ENCODE results near the gene GSTO1. TPM values are rescaled to one million over a fixed set of nuclear protein-coding genes. Genes with fewer than 3 reads are reported as not detected.

Gene GSTO1
- polyA plus RNA-seq: 10 to 100 TPM; 57.4 to 63.1 TPM

DNA sequence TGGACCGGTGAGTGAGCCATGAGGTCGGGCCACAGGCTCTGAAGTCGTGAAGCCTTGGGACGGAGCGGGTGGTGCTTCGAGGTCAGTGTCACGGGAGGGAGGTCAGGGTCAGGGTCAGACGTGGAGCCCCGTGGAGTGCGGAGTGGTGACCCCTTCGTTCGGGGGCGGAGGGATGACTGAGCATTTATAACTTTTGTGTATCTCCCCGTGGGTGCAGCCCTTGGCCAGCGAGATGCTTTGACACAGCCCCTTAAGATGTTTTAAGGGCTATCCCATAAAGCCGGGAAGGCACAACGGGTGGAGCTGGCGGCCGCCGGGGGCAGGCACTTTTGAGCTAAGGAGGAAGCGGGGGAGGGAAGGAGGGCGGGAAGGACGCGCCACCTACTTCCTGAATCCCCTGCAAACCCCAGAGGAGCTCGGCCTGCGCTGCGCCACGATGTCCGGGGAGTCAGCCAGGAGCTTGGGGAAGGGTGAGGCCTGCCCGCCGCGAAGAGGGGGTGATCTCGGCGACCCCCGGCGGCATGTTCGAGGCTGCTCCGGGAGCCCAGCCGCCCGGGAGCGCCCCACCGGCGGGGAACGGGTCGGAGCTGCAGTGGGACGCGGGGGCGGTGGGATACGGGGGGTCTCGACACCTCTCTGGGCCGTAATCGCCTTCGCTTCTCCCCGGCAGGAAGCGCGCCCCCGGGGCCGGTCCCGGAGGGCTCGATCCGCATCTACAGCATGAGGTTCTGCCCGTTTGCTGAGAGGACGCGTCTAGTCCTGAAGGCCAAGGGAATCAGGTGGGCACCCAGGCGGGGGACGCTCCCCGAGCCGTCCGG lies at the start of gene GSTO1:
GSTO1 (plus strand) TSS at position 400 of the 818 bp plus-strand sequence; CDS start at position 437, 37 bp downstream.
- Histone ChIP-seq H3K4me3 (ENCODE audit: low read depth in 1 of 2, low read length in 2 of 2) (peak within 1 kb of the TSS; percentile 81 to 92), H3K9me3 (ENCODE audit: control insufficient read depth in 2 of 2, insufficient read depth in 1 of 2, low read depth in 1 of 2, low read length in 1 of 2) (no peaks in the 10 kb centered on the region), H3K4me1 (ENCODE audit: control insufficient read depth in 2 of 2, insufficient read depth in 2 of 2, low read length in 1 of 2) (no peaks in the 10 kb centered on the region), H3K27ac (ENCODE audit: low read depth in 2 of 2, low read length in 1 of 2) (peak within 1 kb of the TSS; percentile 90 to 95), H3K27me3 (ENCODE audit: control insufficient read depth in 1 of 2, insufficient read depth in 2 of 2, low read length in 2 of 2) (no peaks in the 10 kb centered on the region), H3K36me3 (ENCODE audit: control insufficient read depth in 2 of 2, insufficient read depth in 2 of 2, low read length in 1 of 2) (peaks cover 0 to 3% of the 10 kb centered on the region in 2 donors)
- 1% methylated on average over 40 to 69 of the region's 69 CpGs for WGBS, 2 donors

DNA sequence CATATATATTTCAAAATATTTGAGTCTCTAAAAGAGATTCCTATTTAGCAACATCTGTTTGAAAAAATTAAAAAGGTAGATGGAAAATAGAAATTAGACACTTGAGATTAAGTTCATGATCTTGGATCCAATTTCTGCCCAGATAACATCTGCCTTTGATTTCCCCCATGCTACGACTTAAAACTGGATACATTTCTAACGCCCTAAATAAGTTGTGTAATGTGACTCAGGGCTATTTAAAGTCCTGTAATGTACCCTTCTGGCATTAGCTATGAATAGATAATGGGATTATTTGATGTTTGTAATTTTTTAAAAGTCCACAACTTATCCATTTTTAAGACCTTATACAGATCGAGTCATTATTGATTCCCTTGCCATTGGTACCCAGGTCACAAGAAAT lies 46.0 kb upstream of the GSTO1 start:
- no peaks in the 10 kb centered on the region for H3K36me3 ChIP-seq (ENCODE audit: control insufficient read depth in 2 of 2, insufficient read depth in 2 of 2, low read length in 1 of 2)
- no peaks in the 10 kb centered on the region for H3K27me3 ChIP-seq (ENCODE audit: control insufficient read depth in 1 of 2, insufficient read depth in 2 of 2, low read length in 2 of 2)
- 57 to 67% methylated on average over 3 of the region's 3 CpGs for WGBS, 2 donors
- no peaks in the 10 kb centered on the region for H3K4me1 ChIP-seq (ENCODE audit: control insufficient read depth in 2 of 2, insufficient read depth in 2 of 2, low read length in 1 of 2)
- H3K4me3 ChIP-seq (ENCODE audit: low read depth in 1 of 2, low read length in 2 of 2): no peak overlapping the region
- H3K27ac ChIP-seq (ENCODE audit: low read depth in 2 of 2, low read length in 1 of 2): no peak overlapping the region
- no peaks in the 10 kb centered on the region for H3K9me3 ChIP-seq (ENCODE audit: control insufficient read depth in 2 of 2, insufficient read depth in 1 of 2, low read depth in 1 of 2, low read length in 1 of 2)

GRCh38 chr10:104209575-104210198 lies 45.0 kb upstream of the GSTO1 start:
- WGBS, 2 donors: 38 to 50% methylated on average over 2 of the region's 2 CpGs
- Histone ChIP-seq H3K27ac (ENCODE audit: low read depth in 2 of 2, low read length in 1 of 2) (no peak overlapping the region), H3K4me1 (ENCODE audit: control insufficient read depth in 2 of 2, insufficient read depth in 2 of 2, low read length in 1 of 2) (no peaks in the 10 kb centered on the region), H3K4me3 (ENCODE audit: low read depth in 1 of 2, low read length in 2 of 2) (no peak overlapping the region), H3K27me3 (ENCODE audit: control insufficient read depth in 1 of 2, insufficient read depth in 2 of 2, low read length in 2 of 2) (no peaks in the 10 kb centered on the region), H3K36me3 (ENCODE audit: control insufficient read depth in 2 of 2, insufficient read depth in 2 of 2, low read length in 1 of 2) (no peaks in the 10 kb centered on the region), H3K9me3 (ENCODE audit: control insufficient read depth in 2 of 2, insufficient read depth in 1 of 2, low read depth in 1 of 2, low read length in 1 of 2) (no peaks in the 10 kb centered on the region)

DNA sequence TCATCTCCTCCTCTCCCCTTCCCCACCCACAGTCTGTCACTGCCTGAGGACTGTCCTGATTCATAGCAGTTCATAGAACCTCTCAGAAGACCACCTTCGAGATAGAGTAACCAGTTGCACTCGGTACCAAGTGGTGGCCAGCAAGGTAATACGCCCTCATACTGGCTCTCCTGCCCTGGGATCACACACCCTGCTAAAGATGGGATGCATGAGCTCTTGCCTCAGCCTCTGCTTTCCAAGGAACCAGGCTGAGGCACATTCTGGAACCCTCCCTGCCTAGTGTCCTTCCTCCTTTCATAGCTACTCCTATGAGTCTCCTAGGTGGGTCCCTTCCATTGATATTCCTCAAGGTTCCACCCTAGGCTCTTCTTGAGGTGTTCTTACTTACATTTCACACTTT lies 38.1 kb upstream of the GSTO1 start:
- WGBS, 2 donors: 93% methylated on average over 3 of the region's 3 CpGs
- Histone ChIP-seq H3K27ac (ENCODE audit: low read depth in 2 of 2, low read length in 1 of 2) (no peak overlapping the region), H3K9me3 (ENCODE audit: control insufficient read depth in 2 of 2, insufficient read depth in 1 of 2, low read depth in 1 of 2, low read length in 1 of 2) (no peaks in the 10 kb centered on the region), H3K36me3 (ENCODE audit: control insufficient read depth in 2 of 2, insufficient read depth in 2 of 2, low read length in 1 of 2) (no peaks in the 10 kb centered on the region), H3K4me1 (ENCODE audit: control insufficient read depth in 2 of 2, insufficient read depth in 2 of 2, low read length in 1 of 2) (no peaks in the 10 kb centered on the region), H3K27me3 (ENCODE audit: control insufficient read depth in 1 of 2, insufficient read depth in 2 of 2, low read length in 2 of 2) (no peaks in the 10 kb centered on the region), H3K4me3 (ENCODE audit: low read depth in 1 of 2, low read length in 2 of 2) (no peak overlapping the region)

- Histone ChIP-seq H3K36me3 (ENCODE audit: control insufficient read depth in 2 of 2, insufficient read depth in 2 of 2, low read length in 1 of 2) (no peaks in the 10 kb centered on the region), H3K4me1 (ENCODE audit: control insufficient read depth in 2 of 2, insufficient read depth in 2 of 2, low read length in 1 of 2) (no peaks in the 10 kb centered on the region), H3K4me3 (ENCODE audit: low read depth in 1 of 2, low read length in 2 of 2) (no peak overlapping the region), H3K27me3 (ENCODE audit: control insufficient read depth in 1 of 2, insufficient read depth in 2 of 2, low read length in 2 of 2) (no peaks in the 10 kb centered on the region), H3K27ac (ENCODE audit: low read depth in 2 of 2, low read length in 1 of 2) (no peak overlapping the region), H3K9me3 (ENCODE audit: control insufficient read depth in 2 of 2, insufficient read depth in 1 of 2, low read depth in 1 of 2, low read length in 1 of 2) (no peaks in the 10 kb centered on the region)
- WGBS, 2 donors: 62 to 67% methylated on average over 7 of the region's 7 CpGs
These were observed 35.9 kb upstream of the GSTO1 start for GRCh38 chr10:104218751-104219150.

DNA sequence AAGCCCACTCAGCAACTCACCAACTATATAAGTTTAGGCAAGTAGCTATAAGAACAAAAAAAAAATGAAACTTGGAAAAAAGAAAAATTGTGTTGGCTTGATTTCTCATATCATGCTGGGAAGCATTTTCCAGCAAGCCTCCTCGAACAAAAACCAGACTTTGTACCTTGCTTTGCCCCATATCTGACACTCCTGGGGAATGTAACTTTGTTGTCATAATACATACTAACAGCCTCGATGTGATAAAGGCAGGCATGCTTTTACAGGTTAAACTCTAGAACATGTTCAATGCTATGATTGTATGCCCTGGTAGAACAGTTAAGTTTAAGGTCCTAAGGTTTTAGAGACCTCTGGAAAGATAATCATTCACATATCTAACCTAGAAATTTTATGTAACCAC lies 34.2 kb upstream of the GSTO1 start:
- Histone ChIP-seq H3K27me3 (ENCODE audit: control insufficient read depth in 1 of 2, insufficient read depth in 2 of 2, low read length in 2 of 2) (no peaks in the 10 kb centered on the region), H3K4me1 (ENCODE audit: control insufficient read depth in 2 of 2, insufficient read depth in 2 of 2, low read length in 1 of 2) (no peaks in the 10 kb centered on the region), H3K4me3 (ENCODE audit: low read depth in 1 of 2, low read length in 2 of 2) (no peak overlapping the region), H3K36me3 (ENCODE audit: control insufficient read depth in 2 of 2, insufficient read depth in 2 of 2, low read length in 1 of 2) (no peaks in the 10 kb centered on the region), H3K9me3 (ENCODE audit: control insufficient read depth in 2 of 2, insufficient read depth in 1 of 2, low read depth in 1 of 2, low read length in 1 of 2) (no peaks in the 10 kb centered on the region), H3K27ac (ENCODE audit: low read depth in 2 of 2, low read length in 1 of 2) (no peak overlapping the region)
- WGBS, 2 donors: 41 to 53% methylated on average over 2 of the region's 2 CpGs

DNA sequence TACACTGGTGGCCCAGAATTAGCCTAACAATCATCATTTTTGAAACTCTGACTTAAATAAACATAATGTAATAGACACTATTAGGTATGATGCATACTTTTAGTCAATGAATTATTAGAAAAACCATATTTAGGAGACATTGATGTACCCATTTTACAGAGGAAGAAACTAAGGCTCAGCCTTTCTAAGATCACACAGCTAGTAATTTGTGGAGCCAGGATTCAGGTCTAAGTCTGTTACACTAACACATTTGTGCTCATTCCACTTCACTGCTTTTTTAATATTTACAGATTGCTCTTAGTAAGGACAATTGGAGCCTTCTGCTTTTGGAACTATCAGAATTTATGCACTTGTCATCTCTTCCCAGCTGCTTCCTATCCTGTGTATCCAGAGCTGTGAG lies 31.4 kb upstream of the GSTO1 start:
- Histone ChIP-seq H3K4me1 (ENCODE audit: control insufficient read depth in 2 of 2, insufficient read depth in 2 of 2, low read length in 1 of 2) (no peaks in the 10 kb centered on the region), H3K9me3 (ENCODE audit: control insufficient read depth in 2 of 2, insufficient read depth in 1 of 2, low read depth in 1 of 2, low read length in 1 of 2) (no peaks in the 10 kb centered on the region), H3K27me3 (ENCODE audit: control insufficient read depth in 1 of 2, insufficient read depth in 2 of 2, low read length in 2 of 2) (no peaks in the 10 kb centered on the region), H3K4me3 (ENCODE audit: low read depth in 1 of 2, low read length in 2 of 2) (no peak overlapping the region), H3K36me3 (ENCODE audit: control insufficient read depth in 2 of 2, insufficient read depth in 2 of 2, low read length in 1 of 2) (no peaks in the 10 kb centered on the region), H3K27ac (ENCODE audit: low read depth in 2 of 2, low read length in 1 of 2) (no peak overlapping the region)

DNA sequence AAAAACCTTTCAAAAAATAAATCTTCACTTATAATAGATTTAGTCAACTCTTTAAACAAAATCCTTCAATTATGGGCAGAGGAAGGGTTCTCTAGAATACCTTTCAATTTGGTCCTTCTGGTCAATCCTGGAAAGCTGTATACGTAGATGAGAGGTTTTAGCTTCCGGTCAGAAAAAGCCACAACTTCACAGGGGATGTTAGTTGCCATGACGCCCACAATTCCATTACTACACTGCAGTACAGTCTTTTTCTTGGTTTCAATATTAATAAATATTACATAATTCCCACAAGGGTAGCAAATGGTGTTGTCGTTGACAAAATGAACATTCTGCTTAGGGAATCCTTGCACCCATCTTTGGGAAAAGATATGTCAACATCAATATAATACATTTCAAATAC lies 24.2 kb upstream of the GSTO1 start:
- Histone ChIP-seq H3K36me3 (ENCODE audit: control insufficient read depth in 2 of 2, insufficient read depth in 2 of 2, low read length in 1 of 2) (no peaks in the 10 kb centered on the region), H3K27me3 (ENCODE audit: control insufficient read depth in 1 of 2, insufficient read depth in 2 of 2, low read length in 2 of 2) (no peaks in the 10 kb centered on the region), H3K4me1 (ENCODE audit: control insufficient read depth in 2 of 2, insufficient read depth in 2 of 2, low read length in 1 of 2) (peaks cover 0 to 3% of the 10 kb centered on the region in 2 donors), H3K4me3 (ENCODE audit: low read depth in 1 of 2, low read length in 2 of 2) (no peak overlapping the region), H3K9me3 (ENCODE audit: control insufficient read depth in 2 of 2, insufficient read depth in 1 of 2, low read depth in 1 of 2, low read length in 1 of 2) (no peaks in the 10 kb centered on the region), H3K27ac (ENCODE audit: low read depth in 2 of 2, low read length in 1 of 2) (no peak overlapping the region)
- WGBS, 2 donors: 74 to 80% methylated on average over 4 of the region's 4 CpGs

GRCh38 chr10:104231784-104232612 lies 22.7 kb upstream of the GSTO1 start, which contains the start of gene CFAP43:
Gene CFAP43 (minus strand): TSS chr10:104232364. CDS start chr10:104232246, 118 bp downstream.
- Histone ChIP-seq H3K9me3 (ENCODE audit: control insufficient read depth in 2 of 2, insufficient read depth in 1 of 2, low read depth in 1 of 2, low read length in 1 of 2) (no peaks in the 10 kb centered on the region), H3K36me3 (ENCODE audit: control insufficient read depth in 2 of 2, insufficient read depth in 2 of 2, low read length in 1 of 2) (no peaks in the 10 kb centered on the region), H3K4me1 (ENCODE audit: control insufficient read depth in 2 of 2, insufficient read depth in 2 of 2, low read length in 1 of 2) (peaks cover 0 to 3% of the 10 kb centered on the region in 2 donors), H3K27me3 (ENCODE audit: control insufficient read depth in 1 of 2, insufficient read depth in 2 of 2, low read length in 2 of 2) (no peaks in the 10 kb centered on the region), H3K27ac (ENCODE audit: low read depth in 2 of 2, low read length in 1 of 2) (peak within 1 kb of the TSS in 1 of 2 donors; percentile 36), H3K4me3 (ENCODE audit: low read depth in 1 of 2, low read length in 2 of 2) (peak within 1 kb of the TSS; percentile 64 to 88)
- 1% methylated on average over 58 to 60 of the region's 60 CpGs for WGBS, 2 donors

All from esophagus (tissue), 2 donors.